ENCODE measurements around the gene KCNIP2.
"Not testable (repeated sequence)": the region's sequence is repeated elsewhere in the genome, so short reads cannot be mapped to it uniquely, and the experiment has no call there.

KCNIP2 gene

DNA sequence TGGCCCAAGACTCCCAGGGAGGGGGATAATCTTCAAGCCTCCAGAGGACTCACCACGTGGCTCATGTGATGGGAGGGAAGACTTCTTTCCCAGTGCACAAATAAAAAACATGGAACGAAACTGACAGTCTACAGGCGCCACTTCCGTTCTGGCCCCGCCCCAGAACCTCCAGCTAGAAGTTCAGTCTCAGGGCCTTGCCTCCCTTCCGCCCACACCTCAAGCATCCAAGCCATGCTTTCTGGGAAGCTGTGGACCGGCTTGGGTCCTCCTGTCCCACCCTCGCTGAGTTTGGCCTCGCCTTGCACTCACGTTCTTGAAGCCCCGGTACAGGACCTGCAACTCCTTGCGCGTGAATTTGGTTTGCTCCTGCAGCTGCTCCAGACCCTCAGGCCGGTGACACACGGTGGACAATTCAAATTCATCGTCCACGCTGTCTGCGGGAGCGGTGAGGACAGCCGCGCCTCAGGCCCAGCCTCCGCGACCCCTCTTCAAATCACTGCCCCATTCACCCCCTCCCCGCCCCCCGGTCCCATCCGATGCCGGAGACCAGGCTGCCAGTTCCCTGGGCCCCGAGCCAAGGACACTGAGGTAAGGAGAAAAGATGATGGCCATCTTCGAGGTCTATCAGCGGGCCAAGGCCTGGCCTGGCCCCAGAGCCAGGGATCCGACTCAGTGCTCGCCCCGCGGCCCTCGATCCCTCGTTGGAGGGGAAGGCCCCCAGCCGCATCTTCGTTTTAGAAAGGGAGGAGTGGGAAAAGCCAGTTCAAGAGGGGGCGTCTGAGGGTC lies 14.6 kb downstream of the KCNIP2 start:
- DNase-seq (ENCODE audit: low read depth in 2 of 2), result no peak

DNA sequence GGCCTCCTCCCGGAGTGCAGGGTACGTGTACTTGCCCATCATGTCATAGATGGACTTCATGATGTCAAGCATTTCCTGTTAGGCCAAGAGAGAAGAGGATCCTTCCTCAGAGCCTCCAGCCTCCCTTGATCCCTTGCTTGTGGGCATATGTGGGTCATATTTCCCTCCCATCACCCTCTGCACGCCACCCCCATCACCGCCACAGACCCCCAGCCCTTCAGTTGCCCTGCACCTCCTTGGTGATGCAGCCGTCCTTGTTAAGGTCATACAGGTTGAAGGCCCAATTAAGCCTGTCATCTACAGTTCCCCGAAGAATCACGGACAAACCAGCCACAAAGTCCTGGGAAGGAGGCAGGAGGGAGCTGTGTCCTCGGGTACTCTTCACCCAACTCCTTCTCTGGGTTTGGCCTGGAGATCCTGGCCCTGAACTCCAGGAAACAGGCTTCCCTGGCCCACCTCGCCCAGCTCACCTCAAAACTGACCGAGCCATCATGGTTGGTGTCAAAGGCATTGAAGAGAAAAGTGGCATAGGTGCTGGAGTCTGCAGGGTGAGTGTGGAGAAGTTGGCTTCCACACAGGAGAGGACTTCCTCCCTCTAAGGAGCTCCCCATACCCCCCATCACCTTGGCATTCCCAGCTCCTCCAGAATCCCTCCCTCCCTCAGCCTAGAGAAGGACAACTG lies 15.5 kb downstream of the KCNIP2 start:
- no peak for DNase-seq (ENCODE audit: low read depth in 2 of 2)

DNA sequence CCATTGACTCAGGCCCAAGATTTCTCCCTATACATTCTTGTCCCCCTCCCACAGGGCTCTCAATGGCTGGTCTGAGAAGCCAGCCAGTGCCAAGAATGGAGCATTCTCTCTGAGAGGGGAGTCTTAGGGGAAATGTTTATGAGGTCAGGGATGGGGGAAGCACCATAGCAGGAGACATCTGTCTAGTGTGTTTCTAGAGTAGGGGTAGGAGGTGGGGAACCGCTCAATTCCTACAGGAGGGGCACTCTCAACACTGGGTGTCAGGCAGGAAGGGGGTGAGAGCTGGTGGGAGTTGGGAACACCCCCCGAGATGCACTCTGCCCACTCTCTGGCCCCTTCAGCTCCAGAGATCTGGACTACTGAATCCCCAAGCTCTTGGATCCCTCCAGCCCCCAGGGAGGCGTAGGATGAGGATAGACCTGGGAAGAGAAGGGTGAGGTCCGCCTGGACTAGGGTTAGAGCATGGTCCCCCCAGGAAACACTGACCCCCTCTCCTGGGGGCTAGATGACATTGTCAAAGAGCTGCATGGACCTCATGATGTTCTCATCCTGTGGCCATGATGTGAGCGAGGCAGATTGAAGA lies 16.7 kb downstream of the KCNIP2 start:
- no peak for DNase-seq (ENCODE audit: low read depth in 2 of 2)

- DNase-seq (ENCODE audit: low read depth in 2 of 2), result no peak
Measured at GRCh38 chr10:101824736-101825135, 18.9 kb downstream of the KCNIP2 start.

DNA sequence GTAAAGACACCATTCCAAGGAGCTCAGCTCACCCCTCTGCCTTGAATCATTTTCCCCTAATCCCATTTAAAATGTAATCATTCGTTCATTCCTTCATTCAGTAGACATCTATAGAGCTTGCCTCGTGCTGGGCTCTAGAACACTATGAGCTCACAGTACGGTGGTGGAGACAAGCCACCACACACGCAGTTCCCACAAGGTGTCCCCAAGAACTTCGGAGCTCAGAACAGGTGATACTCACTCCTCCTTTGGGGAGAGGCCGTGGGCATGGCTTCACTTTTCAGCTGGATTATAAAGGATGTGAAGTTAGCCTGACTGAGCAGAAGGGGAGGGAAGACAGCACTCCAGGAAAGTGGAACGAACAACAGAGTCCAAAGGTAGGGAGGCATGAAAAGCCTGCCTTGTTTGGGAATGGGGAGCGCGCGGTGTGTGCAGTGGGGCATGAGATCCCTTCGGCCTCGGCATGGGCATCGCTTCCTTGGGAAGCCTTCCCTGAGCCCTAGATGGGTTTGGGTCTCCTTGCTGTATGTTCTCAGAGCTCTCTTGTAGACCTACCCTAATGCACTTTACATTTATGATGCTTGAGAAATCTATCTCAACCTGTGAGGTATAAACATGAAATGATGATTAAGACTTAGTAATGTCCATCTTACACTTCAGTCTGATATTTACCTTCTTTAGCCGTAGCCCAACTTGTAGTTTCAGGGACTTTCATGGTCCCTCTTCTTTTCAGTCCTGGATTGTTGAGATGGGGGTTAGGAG lies 24.5 kb downstream of the KCNIP2 start:
- no peak for DNase-seq (ENCODE audit: low read depth in 2 of 2)

DNA sequence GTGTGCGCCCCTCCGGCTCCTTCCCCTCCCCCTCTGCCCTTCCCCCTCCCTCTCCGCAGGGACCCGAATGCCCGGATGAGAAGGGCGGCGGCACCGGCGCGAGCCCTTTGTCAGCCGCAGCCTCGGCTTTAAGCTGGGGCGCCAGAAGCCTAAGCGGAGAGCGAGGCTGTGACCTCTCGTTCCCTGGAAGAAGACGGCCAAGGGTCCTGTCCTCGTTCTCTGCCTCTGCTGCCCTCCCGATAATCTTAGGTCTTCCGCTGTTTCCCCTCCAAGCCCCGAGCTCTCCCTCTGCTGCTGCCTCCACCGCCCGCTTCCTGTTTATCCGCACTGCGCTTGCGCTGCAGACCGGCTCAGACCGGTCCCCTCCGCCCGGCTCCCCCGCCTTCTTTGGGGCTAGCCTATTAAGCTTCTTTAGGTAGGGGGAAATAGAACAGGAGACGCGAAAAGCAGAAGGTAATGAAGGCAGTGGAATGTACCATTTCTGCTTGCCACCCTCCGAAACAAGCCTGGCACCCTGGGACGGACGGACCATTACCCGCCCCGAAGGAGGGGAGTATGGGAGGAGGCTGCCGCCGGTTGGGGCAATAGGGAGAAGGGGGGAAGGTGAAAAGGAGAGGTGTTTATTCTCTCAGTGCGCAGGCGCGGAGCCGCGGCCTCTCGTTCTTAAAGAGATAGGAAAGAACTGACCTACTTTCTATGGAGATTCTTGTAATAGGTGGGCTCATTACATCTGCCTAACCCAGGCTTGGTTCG lies 25.3 kb downstream of the KCNIP2 start, which contains the start of gene OGA:
OGA (minus strand) TSS at position 326 of the 753 bp plus-strand sequence. CDS start 422 bp downstream, outside the sequence.
- peak; percentile 97 to 99 for DNase-seq (ENCODE audit: low read depth in 2 of 2)

GRCh38 chr10:101817337-101818118 lies 26.1 kb downstream of the KCNIP2 start:
- peak in 1 of 2 donors; percentile 21 for DNase-seq (ENCODE audit: low read depth in 2 of 2)

GRCh38 chr10:101816913-101817336 lies 26.7 kb downstream of the KCNIP2 start:
- DNase-seq (ENCODE audit: low read depth in 2 of 2), result no peak

GRCh38 chr10:101816376-101816775 lies 27.2 kb downstream of the KCNIP2 start:
- DNase-seq (ENCODE audit: low read depth in 2 of 2), result no peak

DNA sequence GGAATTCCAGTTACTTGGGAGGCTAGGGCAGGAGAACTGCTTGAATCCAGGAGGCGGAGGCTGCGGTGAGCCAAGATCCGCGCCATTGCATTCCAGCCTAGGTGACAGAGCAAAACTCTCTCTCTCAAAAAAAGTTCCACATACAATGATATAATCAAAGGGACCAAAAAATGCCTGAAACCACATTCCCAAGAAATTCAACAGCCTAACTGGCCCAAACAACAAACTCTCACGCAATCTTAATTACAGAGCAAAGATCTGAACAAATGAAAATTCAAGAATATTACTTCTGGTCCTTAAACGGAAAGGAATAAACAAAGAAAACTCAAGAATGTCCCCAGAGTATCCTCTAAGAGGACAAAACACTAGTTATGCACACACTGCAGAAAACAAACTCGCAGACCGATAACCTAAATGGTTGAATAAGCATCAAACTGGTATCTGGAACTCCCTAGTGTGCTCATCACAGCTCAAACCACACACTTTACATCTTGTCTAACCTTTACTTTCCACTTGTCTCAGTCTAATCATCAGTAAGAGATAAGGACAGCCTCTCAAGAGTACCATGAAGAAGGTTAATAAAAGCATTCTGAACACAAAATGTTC lies 29.0 kb downstream of the KCNIP2 start:
- DNase-seq (ENCODE audit: low read depth in 2 of 2), result no peak

DNA sequence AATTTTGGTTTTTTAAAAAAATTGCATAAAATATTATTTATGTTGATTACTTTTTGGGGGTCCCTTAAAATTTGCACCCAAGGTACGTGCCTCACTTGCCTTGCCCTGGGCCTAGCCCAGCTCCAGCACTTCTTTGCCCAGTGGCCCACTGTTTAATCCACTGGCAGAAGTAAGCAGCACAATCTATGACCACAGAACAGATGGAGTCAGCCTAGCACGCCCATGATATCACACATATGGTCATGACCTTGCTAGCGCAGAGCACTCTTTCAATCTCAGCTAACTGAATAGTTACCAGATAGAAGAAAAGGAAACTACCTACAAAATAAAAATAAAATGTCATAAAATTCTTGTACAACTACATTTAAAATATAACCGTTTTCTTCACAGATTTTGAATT lies 31.0 kb downstream of the KCNIP2 start:
- no peak for DNase-seq (ENCODE audit: low read depth in 2 of 2)

- no peak for DNase-seq (ENCODE audit: low read depth in 2 of 2)
Measured at GRCh38 chr10:101807158-101807557, 36.4 kb downstream of the KCNIP2 start.

- no peak for DNase-seq (ENCODE audit: low read depth in 2 of 2)
Measured at GRCh38 chr10:101803511-101803910, 40.1 kb downstream of the KCNIP2 start.

DNA sequence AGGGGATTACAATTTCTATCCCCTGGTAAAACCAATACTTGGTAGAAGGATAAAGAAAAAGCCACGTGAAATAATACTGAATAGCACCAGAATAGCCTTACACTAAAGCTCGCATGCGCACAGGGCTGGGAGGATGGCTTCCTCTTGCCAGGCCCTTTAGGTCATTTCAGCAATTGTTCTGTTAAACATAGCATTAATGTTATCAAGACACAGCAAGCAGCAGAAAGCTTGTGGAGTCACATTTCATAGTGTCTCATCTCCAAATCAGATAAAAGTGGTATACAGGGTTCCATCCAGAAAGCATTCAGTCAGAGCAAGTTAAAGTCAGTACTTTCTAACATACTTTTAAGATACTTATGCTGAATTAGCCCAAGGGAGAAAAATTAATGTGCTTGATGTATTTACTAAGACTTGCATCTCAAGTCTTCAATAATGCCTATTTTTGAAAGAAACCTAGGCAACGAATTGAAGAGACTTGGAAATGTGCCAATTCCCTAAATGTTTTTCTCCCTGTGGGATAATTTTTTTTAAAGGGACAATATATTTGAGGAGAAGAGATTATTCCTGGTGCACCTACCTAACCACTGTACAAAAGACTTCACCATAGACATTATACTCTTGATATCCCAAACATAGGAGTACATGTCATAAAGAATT lies 46.1 kb downstream of the KCNIP2 start:
- DNase-seq (ENCODE audit: low read depth in 2 of 2), result no peak

DNA sequence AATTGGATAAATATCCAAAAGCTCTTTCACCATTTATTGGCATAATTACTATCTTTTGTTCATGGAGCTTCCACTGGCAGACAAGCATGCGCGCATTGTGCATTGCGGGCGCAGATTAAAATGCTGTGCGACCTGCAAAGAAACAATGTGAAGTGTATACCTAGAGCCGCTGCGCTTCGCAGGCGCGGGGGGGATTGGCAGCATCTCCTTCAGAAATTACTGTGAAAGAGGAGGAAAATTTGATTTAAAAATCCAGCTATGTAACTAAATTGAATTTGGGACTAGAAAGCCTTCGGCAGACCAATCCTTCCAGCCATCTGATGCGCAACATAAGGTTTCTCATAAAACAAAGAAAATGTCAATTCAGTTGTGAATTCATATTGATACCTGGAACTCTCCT lies 50.1 kb downstream of the KCNIP2 start:
- no peak for DNase-seq (ENCODE audit: low read depth in 2 of 2)

DNA sequence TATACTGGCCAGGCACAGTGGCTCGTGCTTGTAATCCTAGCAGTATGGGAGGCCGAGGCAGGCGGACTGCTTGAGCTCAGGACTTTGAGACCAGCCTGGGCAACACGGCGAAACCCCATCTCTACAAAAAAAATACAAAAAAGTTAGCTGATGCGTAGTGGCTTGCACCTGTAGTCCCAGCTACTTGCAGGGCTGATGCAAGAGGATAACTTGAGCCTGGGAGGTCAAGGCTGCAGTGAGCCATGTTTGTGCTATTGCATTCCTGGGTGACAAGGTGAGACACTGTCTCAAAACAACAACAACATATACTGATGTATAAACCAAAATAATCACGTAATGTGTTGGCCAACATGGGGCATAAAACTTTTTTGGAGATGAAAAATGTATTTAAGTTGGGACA lies 53.9 kb downstream of the KCNIP2 start:
- DNase-seq (ENCODE audit: low read depth in 2 of 2), result no peak

DNA sequence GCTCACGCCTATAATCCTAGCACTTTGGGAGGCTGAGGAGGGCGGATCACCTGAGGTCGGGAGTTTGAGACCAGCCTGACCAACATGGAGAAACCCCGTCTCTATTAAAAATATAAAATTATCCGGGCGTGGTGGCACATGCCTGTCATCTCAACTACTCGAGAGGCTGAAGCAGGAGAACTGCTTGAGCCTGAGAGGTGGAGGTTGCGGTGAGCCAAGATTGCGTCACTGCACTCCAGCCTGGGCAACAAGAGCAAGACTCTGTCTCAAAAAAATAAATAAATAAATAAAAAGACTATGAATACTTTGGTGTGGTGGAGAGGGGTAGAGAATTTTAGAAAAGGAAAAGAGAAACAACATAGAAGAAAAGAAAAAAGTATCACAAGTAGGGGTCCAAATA lies 54.4 kb downstream of the KCNIP2 start:
- DNase-seq (ENCODE audit: low read depth in 2 of 2), result not testable (repeated sequence)

- DNase-seq (ENCODE audit: low read depth in 2 of 2), result no peak
Measured at GRCh38 chr10:101785801-101786200, 57.8 kb downstream of the KCNIP2 start.

- DNase-seq (ENCODE audit: low read depth in 2 of 2), result no peak
Measured at GRCh38 chr10:101784558-101784957, 59.0 kb downstream of the KCNIP2 start.

DNA sequence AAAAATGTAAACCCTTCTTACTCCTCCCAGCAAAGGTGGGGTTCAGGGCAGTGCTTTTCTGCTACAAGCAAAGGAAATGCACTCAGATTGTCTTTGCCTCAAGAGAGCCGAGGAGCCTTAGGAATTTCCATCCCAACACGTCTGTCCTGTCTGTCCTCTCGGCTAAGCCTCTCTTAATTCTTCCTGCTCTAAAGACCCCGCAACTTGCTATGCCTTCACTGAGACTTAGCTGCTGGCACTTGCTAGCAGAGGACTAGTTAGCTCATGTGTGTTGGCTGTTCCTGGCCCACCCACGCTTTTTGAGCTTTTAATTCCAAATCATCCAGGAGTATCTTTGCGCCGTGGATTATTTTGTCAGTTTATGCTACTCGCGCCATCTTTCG lies 59.9 kb downstream of the KCNIP2 start:
- DNase-seq (ENCODE audit: low read depth in 2 of 2), result no peak

All from stimulated activated CD8-positive, alpha-beta memory T cell treated with anti-CD3 and anti-CD28 coated beads, Interleukin-7, amount 100 ng/mL, for 4 hours (primary cell).